Measurements from ENCODE around the gene TRAK1.

GRCh38 chr3:42096796-42097565 lies 5.8 kb downstream of the TRAK1 start:
- TF ChIP-seq CTCF (conservative IDR thresholded peaks at IDR 0.05) (no peak), EZH2 (IDR thresholded peaks at IDR 0.05; ENCODE audit: low read depth) (no peak)
